ENCODE results near the gene MYB. TPM values are rescaled to one million over a fixed set of nuclear protein-coding genes. Genes with fewer than 3 reads are reported as not detected.
"Not testable (repeated sequence)": the region's sequence is repeated elsewhere in the genome, so short reads cannot be mapped to it uniquely, and the experiment has no call there.

Gene MYB
- total and polyA plus RNA-seq, 2 experiments from 2014 or later, result 0.10 to 1.2 TPM

DNA sequence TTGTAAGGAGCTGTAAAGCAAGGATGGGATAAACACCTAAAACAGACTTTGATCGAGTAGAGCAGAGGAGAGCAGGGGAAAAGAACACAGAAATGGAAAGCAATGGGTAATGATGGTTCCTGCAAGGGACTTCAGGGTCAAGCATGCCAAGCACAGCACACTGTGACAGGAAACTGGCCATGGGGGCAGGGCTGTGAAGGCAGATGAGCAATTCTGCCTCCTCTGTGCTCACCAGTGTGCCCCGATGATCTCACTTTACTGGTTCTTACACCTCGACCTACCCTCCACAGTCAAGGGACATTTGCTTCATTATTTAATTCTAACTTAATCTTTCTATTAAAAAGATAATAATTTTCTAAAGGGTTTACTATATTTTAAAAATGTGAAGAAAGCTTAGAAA lies 21.6 kb upstream of the MYB start:
- Histone ChIP-seq H3K27ac (no peak overlapping the region), H3K36me3 (ENCODE audit: low read depth) (no peaks in the 10 kb centered on the region), H3K4me3 (no peak overlapping the region), H3K4me1 (ENCODE audit: insufficient read depth) (no peaks in the 10 kb centered on the region), H2AFZ (no peak overlapping the region), H3F3A (ENCODE audit: insufficient read depth) (no peaks in the 10 kb centered on the region), H4K20me1 (ENCODE audit: insufficient read depth) (no peaks in the 10 kb centered on the region), H3K9me2 (ENCODE audit: insufficient read depth) (no peaks in the 10 kb centered on the region), H3K9me3 (ENCODE audit: low read depth) (no peaks in the 10 kb centered on the region), H3K4me2 (ENCODE audit: unreplicated experiment) (no peak overlapping the region), H3K79me2 (ENCODE audit: insufficient read depth) (no peaks in the 10 kb centered on the region), H3K27me3 (replicated peaks; ENCODE audit: insufficient read depth) (no peaks in the 10 kb centered on the region), H3K9ac (no peak overlapping the region)
- peak; percentile 23 for DNase-seq
- in situ Hi-C loops (cut with MboI), result no loop called here
- WGBS, 2 experiments (ENCODE audit: low coverage in 1 of 2, low lambda C conversion rate in 2 of 2, missing lambda C conversion rate in 2 of 2), result 57 to 58% methylated on average over 3 of the region's 3 CpGs
- TF ChIP-seq EZH2phosphoT487 (IDR thresholded peaks at IDR 0.05; ENCODE audit: insufficient read depth, low read depth) (no peak), EZH2 (IDR thresholded peaks at IDR 0.05; ENCODE audit: insufficient read depth, poor library complexity, severe bottlenecking) (no peak)

DNA sequence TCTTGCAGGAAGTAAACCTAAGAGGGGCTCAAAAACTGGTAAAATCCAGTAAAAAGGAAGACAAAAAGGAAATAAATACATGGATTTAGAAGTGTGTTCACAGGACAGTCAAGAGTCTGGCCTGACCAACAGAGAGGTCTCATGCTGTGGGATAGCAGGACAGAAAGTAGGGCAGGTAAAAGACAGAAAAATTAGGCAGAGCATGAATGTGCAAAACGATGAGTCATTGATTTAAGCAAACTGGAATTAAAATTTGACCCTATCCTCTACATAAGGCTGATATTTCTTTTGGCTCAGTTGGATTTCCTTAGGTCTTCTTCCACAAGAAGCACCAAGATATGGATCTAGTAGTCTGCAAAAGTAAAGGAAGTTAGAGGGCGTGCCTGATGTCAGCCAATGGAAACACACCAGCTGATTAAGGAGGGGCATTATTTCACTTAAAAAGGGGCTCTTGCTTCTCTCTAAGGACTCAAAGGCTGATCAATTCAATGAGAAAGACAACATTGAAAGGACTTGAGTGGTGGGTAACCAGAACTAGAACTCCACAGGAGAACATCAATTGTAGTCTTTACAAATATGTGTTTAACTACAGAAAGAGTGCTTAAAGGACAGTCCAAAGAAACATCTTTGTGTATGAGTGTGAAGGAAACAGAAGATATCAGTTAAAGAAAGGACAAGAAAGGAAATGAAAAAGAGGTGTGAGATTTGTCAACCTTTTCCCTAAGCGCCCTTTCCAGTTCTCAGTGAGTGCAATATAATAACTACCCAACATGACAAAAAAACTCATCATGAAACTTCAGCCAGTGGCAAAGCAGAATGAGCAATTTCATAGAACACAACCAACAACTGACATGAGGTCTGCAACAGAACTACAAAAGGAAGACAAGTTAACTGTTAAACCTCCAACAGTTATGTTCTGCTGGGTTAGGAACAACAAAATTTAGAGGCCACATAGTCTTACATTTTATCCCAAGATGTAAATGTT lies 19.4 kb upstream of the MYB start:
- no peaks in the 10 kb centered on the region for H3K36me3 ChIP-seq (ENCODE audit: low read depth)
- H4K20me1 ChIP-seq (ENCODE audit: insufficient read depth), result no peaks in the 10 kb centered on the region
- in situ Hi-C loops (cut with MboI), result no loop called here
- no peak for DNase-seq
- no peaks in the 10 kb centered on the region for H3K27me3 ChIP-seq (replicated peaks; ENCODE audit: insufficient read depth)
- H2AFZ ChIP-seq, result no peak overlapping the region
- no peaks in the 10 kb centered on the region for H3K4me1 ChIP-seq (ENCODE audit: insufficient read depth)
- H3K9ac ChIP-seq, result no peak overlapping the region
- H3K4me2 ChIP-seq (ENCODE audit: unreplicated experiment), result no peak overlapping the region
- H3K9me3 ChIP-seq (ENCODE audit: low read depth), result no peaks in the 10 kb centered on the region
- H3K79me2 ChIP-seq (ENCODE audit: insufficient read depth), result no peaks in the 10 kb centered on the region
- TF ChIP-seq EZH2 (IDR thresholded peaks at IDR 0.05; ENCODE audit: insufficient read depth, poor library complexity, severe bottlenecking) (no peak), EZH2phosphoT487 (IDR thresholded peaks at IDR 0.05; ENCODE audit: insufficient read depth, low read depth) (no peak)
- H3K4me3 ChIP-seq, result no peak overlapping the region
- no peaks in the 10 kb centered on the region for H3F3A ChIP-seq (ENCODE audit: insufficient read depth)
- no peak overlapping the region for H3K27ac ChIP-seq
- H3K9me2 ChIP-seq (ENCODE audit: insufficient read depth), result no peaks in the 10 kb centered on the region
- WGBS, 2 experiments (ENCODE audit: low coverage in 1 of 2, low lambda C conversion rate in 2 of 2, missing lambda C conversion rate in 2 of 2), result 77 to 84% methylated on average over 3 of the region's 3 CpGs

DNA sequence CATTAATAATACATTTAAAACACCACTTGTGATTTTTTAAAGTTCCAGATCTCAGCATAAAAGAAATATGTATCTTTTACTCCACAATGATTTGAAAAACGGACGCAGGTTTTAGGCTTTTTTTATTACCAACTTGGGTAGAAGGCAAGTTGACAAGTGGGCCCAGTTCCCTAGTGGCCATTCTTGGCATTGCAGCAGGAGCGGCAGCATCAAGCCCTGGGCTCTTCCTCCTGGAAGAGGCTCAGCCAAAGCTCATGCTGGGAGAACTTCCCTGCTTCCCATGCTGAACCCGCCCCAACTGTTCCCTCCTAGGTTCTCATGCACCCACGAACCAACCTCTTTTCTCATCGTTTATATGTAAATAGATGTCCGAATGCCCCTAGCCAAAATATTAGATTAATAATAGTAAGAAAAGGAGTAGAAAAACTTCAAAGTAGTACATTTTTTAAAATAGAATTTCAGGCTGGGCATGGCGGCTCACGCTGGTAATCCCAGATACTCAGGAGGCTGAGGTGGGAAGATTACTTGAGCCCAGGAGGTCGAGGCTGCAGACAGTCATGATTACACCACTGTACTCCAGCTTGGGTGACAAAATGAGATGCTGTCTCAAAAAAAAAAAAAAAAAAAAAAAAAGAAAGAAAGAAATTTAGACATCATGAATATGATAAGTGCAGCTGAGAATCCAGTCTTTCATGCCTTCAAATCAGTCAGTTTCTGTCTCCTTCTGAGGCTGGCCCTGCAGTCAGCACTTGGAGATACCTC lies 18.2 kb upstream of the MYB start:
- H3K27ac ChIP-seq, result no peak overlapping the region
- WGBS, 2 experiments (ENCODE audit: low coverage in 1 of 2, low lambda C conversion rate in 2 of 2, missing lambda C conversion rate in 2 of 2), result 20 to 21% methylated on average over 10 of the region's 10 CpGs
- no peaks in the 10 kb centered on the region for H3K36me3 ChIP-seq (ENCODE audit: low read depth)
- H2AFZ ChIP-seq, result no peak overlapping the region; the same call in 1 of the 2 replicates
- H3K9me2 ChIP-seq (ENCODE audit: insufficient read depth), result no peaks in the 10 kb centered on the region
- H3K9ac ChIP-seq, result no peak overlapping the region
- DNase-seq, result peak; percentile 31
- H4K20me1 ChIP-seq (ENCODE audit: insufficient read depth), result no peaks in the 10 kb centered on the region
- H3K4me2 ChIP-seq (ENCODE audit: unreplicated experiment), result no peak overlapping the region
- H3K27me3 ChIP-seq (replicated peaks; ENCODE audit: insufficient read depth), result no peaks in the 10 kb centered on the region
- H3F3A ChIP-seq (ENCODE audit: insufficient read depth), result no peaks in the 10 kb centered on the region
- no peaks in the 10 kb centered on the region for H3K79me2 ChIP-seq (ENCODE audit: insufficient read depth)
- no peak for TF ChIP-seq EZH2 (IDR thresholded peaks at IDR 0.05; ENCODE audit: insufficient read depth, poor library complexity, severe bottlenecking)
- TF ChIP-seq EZH2phosphoT487 (IDR thresholded peaks at IDR 0.05; ENCODE audit: insufficient read depth, low read depth), result no peak
- no peaks in the 10 kb centered on the region for H3K4me1 ChIP-seq (ENCODE audit: insufficient read depth)
- no peaks in the 10 kb centered on the region for H3K9me3 ChIP-seq (ENCODE audit: low read depth)
- H3K4me3 ChIP-seq, result no peak overlapping the region
- in situ Hi-C loops (cut with MboI), result no loop called here

DNA sequence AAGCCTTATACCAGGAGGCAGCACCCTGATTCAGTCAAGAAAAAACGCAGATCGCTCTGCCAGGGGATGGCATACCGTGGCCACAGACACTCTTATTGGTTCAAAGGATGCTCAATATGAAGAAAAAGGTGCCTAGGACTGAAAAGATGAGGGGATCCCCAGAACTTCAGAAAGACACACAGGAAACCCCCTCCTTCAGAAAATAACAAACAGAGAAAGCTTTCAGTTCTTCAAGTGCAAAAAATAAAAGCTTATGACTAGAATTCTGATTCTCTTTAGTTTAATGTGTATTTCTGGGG lies 17.7 kb upstream of the MYB start:
- no peak for DNase-seq
- Histone ChIP-seq H3K9me2 (ENCODE audit: insufficient read depth) (no peaks in the 10 kb centered on the region), H3K4me3 (no peak overlapping the region), H4K20me1 (ENCODE audit: insufficient read depth) (no peaks in the 10 kb centered on the region), H3K27me3 (replicated peaks; ENCODE audit: insufficient read depth) (no peaks in the 10 kb centered on the region), H3K36me3 (ENCODE audit: low read depth) (no peaks in the 10 kb centered on the region), H3K4me2 (ENCODE audit: unreplicated experiment) (no peak overlapping the region), H3K9me3 (ENCODE audit: low read depth) (no peaks in the 10 kb centered on the region), H2AFZ (no peak overlapping the region), H3K27ac (no peak overlapping the region), H3F3A (ENCODE audit: insufficient read depth) (no peaks in the 10 kb centered on the region), H3K9ac (no peak overlapping the region), H3K4me1 (ENCODE audit: insufficient read depth) (no peaks in the 10 kb centered on the region), H3K79me2 (ENCODE audit: insufficient read depth) (no peaks in the 10 kb centered on the region)
- TF ChIP-seq EZH2 (IDR thresholded peaks at IDR 0.05; ENCODE audit: insufficient read depth, poor library complexity, severe bottlenecking), result no peak
- no peak for TF ChIP-seq EZH2phosphoT487 (IDR thresholded peaks at IDR 0.05; ENCODE audit: insufficient read depth, low read depth)
- in situ Hi-C loops (cut with MboI), result no loop called here
- 80 to 85% methylated on average over 3 of the region's 3 CpGs for WGBS, 2 experiments (ENCODE audit: low coverage in 1 of 2, low lambda C conversion rate in 2 of 2, missing lambda C conversion rate in 2 of 2)

DNA sequence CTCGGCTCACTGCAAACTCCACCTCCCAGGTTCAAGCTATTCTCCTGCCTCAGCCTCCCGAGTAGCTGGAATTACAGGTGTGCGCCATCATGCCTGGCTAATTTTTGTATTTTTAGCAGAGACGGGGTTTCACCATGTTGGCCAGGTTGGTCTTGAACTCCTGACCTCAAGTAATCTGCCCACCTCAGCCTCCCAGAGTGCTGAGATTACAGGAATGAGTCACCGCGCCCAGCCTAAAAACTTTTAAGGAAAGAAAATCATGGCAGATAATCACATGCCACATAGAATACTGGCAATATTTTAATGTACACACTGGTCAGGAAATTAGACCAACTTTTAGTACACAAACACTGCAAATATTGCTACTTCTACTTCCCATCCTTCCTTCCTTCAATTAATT lies 16.7 kb upstream of the MYB start:
- in situ Hi-C loops (cut with MboI); DNase-seq; H3K9me2 ChIP-seq (ENCODE audit: insufficient read depth); H3K4me3 ChIP-seq; H3K9ac ChIP-seq; H3K79me2 ChIP-seq (ENCODE audit: insufficient read depth); H3K27ac ChIP-seq; H3K36me3 ChIP-seq (ENCODE audit: low read depth); H4K20me1 ChIP-seq (ENCODE audit: insufficient read depth); H3K4me1 ChIP-seq (ENCODE audit: insufficient read depth); H3K4me2 ChIP-seq (ENCODE audit: unreplicated experiment); H3F3A ChIP-seq (ENCODE audit: insufficient read depth); H3K9me3 ChIP-seq (ENCODE audit: low read depth); H2AFZ ChIP-seq; H3K27me3 ChIP-seq (replicated peaks; ENCODE audit: insufficient read depth): not testable (repeated sequence)
- 92 to 94% methylated on average over 6 of the region's 6 CpGs for WGBS, 2 experiments (ENCODE audit: low coverage in 1 of 2, low lambda C conversion rate in 2 of 2, missing lambda C conversion rate in 2 of 2)

Measured in GM23248 (cell line).